BE2C (cell line): ENCODE results near the gene CT45A2. TPM values are rescaled to one million over a fixed set of nuclear protein-coding genes. Genes with fewer than 3 reads are reported as not detected.
"Not testable (repeated sequence)": the region's sequence is repeated elsewhere in the genome, so short reads cannot be mapped to it uniquely, and the experiment has no call there.

Source experiments
- DNase-seq: peaks from one replicate; pipeline ENCODE4 v3.0.0-alpha.2; 2020
- H3K27me3 ChIP-seq: fragments of 250-450 bp; sonication (Bioruptor Pico); 2 replicates; pipeline ENCODE4 v1.5.1; 2020; ENCODE audit warnings: mild to moderate bottlenecking
- H3K36me3 ChIP-seq: fragments of 250-450 bp; sonication (Bioruptor Pico); 2 replicates; pipeline ENCODE4 v1.5.1; 2020; ENCODE audit warnings: mild to moderate bottlenecking
- H3K4me1 ChIP-seq: fragments of 250-450 bp; sonication (Bioruptor Pico); 2 replicates; pipeline ENCODE4 v1.5.1; 2020
- H3K4me3 ChIP-seq: 2 replicates; pipeline ENCODE4 v1.5.1; 2011; ENCODE audit warnings: low read depth, low read length
- H3K9me3 ChIP-seq: fragments of 250-450 bp; sonication (Bioruptor Pico); 2 replicates; pipeline ENCODE4 v1.5.1; 2020
- polyA plus RNA-seq: library from polyadenylated mRNA; unstranded; fragments of >200 nt; gene quantifications from one replicate; pipeline ENCODE4 v1.2.1, GENCODE V29; 2012; ENCODE audit warnings: low read depth, missing spikeins; ENCODE audit not compliant: insufficient read length, insufficient read depth

The CT45A2 gene
- polyA plus RNA-seq: not detected

GRCh38 chrX:135819912-135820311 is at the start of gene CT45A2:
CT45A2 (minus strand) TSS chrX:135820012; CDS start chrX:135816265, 3,747 bp downstream.
- H3K4me3 ChIP-seq, H3K9me3 ChIP-seq, H3K36me3 ChIP-seq, H3K27me3 ChIP-seq, H3K4me1 ChIP-seq, DNase-seq: not testable (repeated sequence)

- not testable (repeated sequence) for H3K27me3 ChIP-seq, H3K4me1 ChIP-seq, H3K9me3 ChIP-seq, DNase-seq, H3K36me3 ChIP-seq, H3K4me3 ChIP-seq
These were observed 34.6 kb upstream of the CT45A2 start, which contains the start of gene CT45A8 for GRCh38 chrX:135854438-135854837. CT45A8 (minus strand) TSS chrX:135854538; CDS start chrX:135850783, 3,755 bp downstream.

- not testable (repeated sequence) for H3K36me3 ChIP-seq, DNase-seq, H3K4me1 ChIP-seq, H3K27me3 ChIP-seq, H3K4me3 ChIP-seq, H3K9me3 ChIP-seq
These were observed 17.4 kb upstream of the CT45A2 start, which contains the start of gene CT45A7 for GRCh38 chrX:135837180-135837579. CT45A7 (minus strand) TSS chrX:135837280; CDS start chrX:135833533, 3,747 bp downstream.

GRCh38 chrX:135802687-135803086 is 17.1 kb downstream of the CT45A2 start, which contains the start of gene CT45A6:
CT45A6 (minus strand) TSS chrX:135802787; CDS start chrX:135798993, 3,794 bp downstream.
- not testable (repeated sequence) for H3K4me1 ChIP-seq, H3K36me3 ChIP-seq, DNase-seq

GRCh38 chrX:135785403-135785802 is 34.4 kb downstream of the CT45A2 start, which contains the start of gene CT45A5:
CT45A5 (minus strand) TSS chrX:135785503; CDS start chrX:135781729, 3,774 bp downstream.
- not testable (repeated sequence) for H3K27me3 ChIP-seq

More at GRCh38 chrX:135802687-135803086, 17.1 kb downstream of the CT45A2 start, which contains the start of gene CT45A6:
- H3K27me3 ChIP-seq, H3K9me3 ChIP-seq, H3K4me3 ChIP-seq: not testable (repeated sequence)

GRCh38 chrX:135768091-135768490 is 51.7 kb downstream of the CT45A2 start, which contains the start of gene CT45A3:
CT45A3 (minus strand) TSS chrX:135768191; CDS start chrX:135764444, 3,747 bp downstream.
- not testable (repeated sequence) for H3K4me1 ChIP-seq, H3K4me3 ChIP-seq, H3K36me3 ChIP-seq, DNase-seq, H3K9me3 ChIP-seq, H3K27me3 ChIP-seq

More at GRCh38 chrX:135785403-135785802, 34.4 kb downstream of the CT45A2 start, which contains the start of gene CT45A5:
- H3K4me3 ChIP-seq, H3K9me3 ChIP-seq, H3K4me1 ChIP-seq, H3K36me3 ChIP-seq, DNase-seq: not testable (repeated sequence)
